KG1 (cell line): ENCODE measurements around the gene SPDYE6.
"Not testable (repeated sequence)": the region's sequence is repeated elsewhere in the genome, so short reads cannot be mapped to it uniquely, and the experiment has no call there.

ENCODE experiments used
- DNase-seq: peaks from one replicate; lab custom pipeline; 2025; lab: John Stamatoyannopoulos, UW

The SPDYE6 gene, protein sequence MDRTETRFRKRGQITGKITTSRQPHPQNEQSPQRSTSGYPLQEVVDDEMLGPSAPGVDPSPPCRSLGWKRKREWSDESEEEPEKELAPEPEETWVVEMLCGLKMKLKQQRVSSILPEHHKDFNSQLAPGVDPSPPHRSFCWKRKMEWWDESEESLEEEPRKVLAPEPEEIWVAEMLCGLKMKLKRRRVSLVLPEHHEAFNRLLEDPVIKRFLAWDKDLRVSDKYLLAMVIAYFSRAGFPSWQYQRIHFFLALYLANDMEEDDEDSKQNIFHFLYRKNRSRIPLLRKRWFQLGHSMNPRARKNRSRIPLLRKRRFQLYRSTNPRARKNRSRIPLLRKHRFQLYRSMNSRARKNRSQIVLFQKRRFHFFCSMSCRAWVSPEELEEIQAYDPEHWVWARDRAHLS

DNA sequence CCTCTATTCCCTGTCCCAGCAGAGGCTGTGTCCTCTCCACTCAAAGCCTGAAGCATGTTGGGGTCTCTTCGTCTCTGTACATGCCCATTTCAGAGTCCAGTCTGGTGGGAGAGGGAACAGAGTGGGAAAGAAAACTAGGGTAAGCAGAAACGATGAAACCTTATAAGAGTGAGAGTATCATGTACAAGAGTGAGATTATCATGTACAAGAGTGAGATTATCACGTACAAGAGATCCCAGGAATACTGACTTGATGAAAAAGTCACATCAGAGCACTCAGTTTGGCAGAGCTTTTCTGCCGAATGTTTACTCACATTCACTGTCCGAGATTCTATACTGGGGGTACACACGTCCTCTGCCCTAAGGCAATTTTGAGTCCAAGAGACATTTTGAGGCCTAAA lies at the start of gene SPDYE6:
SPDYE6 (minus strand) TSS at position 101 of the 400 bp plus-strand sequence. CDS start 421 bp downstream, outside the sequence.
- not testable (repeated sequence) for DNase-seq

DNA sequence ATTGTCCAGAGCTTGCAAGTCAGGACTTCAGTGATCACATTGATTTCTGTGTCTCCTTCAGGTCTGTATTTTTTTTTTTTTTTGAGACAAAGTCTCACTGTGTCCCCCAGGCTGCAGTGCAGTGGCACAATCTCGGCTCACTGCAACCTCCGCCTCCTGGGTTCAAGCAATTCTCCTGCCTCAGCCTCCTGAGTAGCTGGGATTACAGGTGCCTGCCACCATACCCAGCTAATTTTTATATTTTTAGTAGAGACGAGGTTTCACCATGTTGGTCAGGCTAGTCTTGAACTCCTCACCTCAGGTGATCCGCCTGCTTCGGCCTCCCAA lies 48.6 kb upstream of the SPDYE6 start:
- not testable (repeated sequence) for DNase-seq

DNA sequence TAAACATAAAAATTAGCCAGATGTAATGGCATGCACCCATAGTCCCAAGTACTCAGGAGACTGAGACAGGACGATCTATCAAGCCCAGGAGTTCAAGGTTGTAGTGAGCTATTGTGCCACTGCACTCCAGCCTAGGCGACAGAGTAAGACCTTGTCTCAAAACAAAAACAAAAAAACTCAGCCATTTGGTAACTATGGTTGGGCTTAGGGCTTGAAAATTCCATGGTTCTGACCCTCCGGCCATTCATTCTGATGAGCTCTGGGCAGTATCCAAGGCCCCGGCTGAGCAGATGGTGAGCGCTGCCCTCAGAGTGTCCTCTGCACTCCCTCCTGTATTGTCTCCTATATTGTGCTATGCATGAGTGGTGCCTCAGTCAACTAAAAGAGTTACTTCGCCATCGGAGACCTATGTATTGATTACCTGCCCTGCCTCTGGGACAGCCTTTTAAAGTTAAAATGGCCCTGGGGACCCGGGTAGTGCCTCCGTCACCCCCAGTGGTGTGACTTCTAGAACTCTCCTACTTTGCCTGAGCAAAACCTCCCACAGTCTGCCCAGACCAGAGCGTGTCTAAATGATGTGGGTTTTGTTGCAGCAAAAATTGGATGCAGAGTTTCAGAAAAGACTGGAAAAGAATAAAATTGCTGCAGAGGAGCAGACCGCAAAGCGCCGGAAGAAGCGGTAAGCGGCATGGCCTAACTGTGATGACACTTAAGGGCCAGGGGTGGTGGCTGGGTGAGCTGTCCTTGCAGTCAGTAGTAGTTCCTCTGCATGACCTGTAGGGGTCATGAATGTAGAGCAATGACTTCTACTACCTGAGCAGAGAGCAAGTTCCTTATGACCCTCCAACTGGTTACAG lies 48.0 kb upstream of the SPDYE6 start:
- no peak for DNase-seq

DNA sequence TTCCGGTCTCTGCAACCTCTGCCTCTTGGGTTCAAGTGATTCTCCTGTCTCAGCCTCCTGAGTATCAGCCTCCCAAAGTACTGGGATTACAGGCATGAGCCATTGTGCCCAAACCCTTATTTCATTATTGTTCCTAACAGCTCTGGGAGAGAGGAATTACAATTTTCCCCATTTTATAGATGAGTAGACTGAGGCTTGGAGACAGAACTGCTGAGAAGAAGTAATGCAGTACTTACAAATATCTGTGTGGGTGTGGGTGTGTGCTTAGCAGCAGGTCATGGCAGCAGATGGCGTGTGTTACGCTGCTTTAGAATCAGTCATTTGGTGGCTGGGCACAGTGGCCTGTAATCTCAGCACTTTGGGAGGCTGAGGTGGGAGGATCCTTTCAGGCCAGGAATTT lies 47.3 kb upstream of the SPDYE6 start:
- DNase-seq, result no peak

DNA sequence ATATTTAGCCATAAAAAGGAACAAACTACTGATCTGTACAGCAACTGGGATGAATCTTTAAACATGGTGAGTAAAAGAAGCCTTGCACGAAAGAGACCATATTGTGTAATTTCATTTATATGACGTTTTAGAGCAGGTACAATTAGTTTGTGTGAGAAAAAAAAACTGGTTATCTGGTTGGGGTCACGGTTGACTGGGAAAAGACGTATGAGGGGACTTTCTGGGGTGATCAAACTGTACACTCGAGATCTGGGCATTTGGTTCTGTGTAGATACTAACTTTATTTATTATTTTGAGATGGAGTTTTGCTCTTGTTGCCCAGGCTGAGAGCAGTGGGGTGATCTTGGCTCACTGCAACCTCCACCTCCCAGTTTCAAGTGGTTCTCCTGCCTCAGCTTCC lies 44.1 kb upstream of the SPDYE6 start:
- DNase-seq, result no peak

DNA sequence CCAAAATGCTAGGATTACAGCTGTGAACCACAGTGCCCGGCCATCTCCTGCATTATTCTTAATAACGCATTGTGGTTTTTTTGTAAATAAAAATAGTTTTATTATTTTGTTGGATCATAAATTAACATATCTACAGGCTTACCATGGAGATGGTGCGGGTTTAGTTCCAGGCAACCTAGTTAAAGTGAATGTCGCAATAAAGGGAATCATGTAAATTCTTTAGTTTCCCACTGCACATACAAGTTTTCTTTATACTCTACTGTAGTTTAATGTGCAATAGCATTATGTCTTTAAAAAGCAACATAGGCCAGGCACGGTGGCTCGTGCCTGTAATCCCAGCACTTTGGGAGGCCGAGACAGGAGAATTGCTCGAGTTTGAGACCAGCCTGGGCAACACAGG lies 42.3 kb upstream of the SPDYE6 start:
- DNase-seq, result no peak

DNA sequence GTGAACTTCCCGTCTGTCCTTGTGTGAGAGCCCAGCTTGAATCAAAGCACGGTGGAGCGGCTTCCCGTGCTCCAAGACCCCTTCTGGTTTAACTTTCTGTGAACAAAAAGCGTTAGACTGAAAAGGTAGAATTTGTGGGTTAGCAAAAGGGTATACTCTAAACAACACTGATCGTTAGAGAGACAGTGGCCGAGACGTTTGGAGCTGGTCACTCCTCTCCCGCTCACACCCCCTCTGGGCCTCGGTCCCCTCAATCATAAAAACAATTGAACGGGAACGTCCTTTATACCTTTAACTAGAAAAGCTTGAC lies 40.4 kb upstream of the SPDYE6 start:
- DNase-seq, result no peak

DNA sequence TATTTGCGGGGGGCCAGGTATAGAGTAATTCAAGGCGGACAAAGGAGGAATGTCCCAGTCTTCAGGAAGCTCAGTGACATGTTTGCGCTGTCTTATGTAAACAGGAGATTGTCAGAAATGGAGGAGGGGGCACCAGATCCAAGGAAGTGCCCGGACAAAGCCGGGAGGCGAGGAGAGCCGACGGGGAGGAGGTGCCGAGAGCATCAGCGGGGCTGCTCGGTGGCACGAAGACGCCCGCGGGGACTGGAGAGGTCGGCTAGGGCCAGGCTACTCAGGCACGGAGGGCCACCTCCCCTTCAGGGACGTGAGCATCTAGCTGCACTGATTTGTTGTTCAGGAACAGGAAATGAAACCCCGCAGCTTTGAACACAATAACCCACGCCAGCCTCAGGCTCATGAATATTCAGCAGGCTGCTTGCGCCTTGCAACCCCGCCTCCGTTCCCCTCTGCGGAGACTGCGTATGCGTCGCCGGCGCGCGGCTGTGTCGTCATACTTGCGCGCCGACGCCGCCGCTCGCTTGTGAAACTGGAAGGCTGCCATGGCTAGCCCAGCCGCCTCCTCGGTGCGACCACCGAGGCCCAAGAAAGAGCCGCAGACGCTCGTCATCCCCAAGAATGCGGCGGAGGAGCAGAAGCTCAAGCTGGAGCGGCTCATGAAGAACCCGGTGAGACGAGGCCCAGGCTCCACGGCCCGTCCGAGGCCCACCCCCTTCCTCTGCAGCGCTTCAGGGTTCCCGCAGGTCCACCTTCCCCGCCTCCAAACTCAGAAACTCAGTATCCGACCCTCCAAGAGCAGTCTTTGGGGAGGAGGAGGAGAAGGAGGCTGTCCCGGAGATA lies 39.8 kb upstream of the SPDYE6 start, which contains the start of gene PRKRIP1:
PRKRIP1 (plus strand) TSS at position 491 of the 837 bp plus-strand sequence; CDS start at position 540, 49 bp downstream.
- peak; percentile 5 for DNase-seq

DNA sequence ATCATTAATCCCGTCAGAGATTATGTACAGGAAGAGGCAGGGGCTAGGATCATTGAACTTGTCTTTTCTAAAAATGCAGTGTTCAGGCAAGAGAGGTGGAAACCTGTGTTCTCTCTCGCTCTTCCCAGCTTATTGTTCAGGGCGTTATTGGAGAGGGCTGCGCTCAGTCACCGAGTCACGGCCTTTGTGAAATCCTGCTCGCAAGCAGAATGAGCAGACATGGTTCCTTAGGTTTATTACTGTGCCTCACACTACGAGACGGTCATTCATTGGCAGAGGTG lies 39.3 kb upstream of the SPDYE6 start:
- no peak for DNase-seq

DNA sequence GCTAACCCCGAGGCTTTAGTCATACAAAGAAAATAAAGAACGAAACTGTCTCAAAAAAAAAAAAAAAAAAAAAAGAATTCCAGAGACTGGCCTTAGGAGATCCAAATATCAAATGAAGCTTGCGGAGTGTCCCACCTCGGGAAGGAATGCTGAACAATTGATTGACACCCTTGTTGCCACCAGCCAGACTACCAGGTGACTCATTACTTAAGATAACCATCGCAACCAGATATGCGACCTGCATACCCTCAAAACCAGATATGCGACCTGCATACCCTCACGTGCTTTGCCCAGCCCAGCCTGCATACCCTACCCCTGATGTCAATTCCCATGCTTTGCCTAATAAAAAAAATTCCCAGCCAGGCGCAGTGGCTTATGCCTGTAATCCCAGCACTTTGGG lies 37.2 kb upstream of the SPDYE6 start:
- DNase-seq, result no peak

DNA sequence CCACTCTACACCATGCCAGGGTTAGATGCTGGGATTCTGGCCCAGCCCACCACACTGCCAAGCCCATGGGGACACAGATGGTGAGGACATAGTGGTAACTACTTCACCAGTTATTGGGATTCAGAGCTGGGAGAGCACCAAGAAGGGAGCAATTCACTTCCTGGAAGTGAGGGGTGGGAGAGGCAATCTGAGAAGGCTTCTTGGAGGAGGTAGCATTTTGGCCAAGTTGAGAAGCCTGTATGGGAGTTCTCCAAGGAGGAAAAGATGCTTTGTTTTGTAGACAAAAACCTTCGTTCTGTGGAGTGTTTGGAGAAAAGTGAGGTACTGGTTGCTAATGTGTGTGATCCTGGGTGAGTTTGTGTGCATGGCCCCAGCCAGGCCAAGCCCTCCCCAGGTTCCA lies 36.1 kb upstream of the SPDYE6 start:
- DNase-seq, result no peak

DNA sequence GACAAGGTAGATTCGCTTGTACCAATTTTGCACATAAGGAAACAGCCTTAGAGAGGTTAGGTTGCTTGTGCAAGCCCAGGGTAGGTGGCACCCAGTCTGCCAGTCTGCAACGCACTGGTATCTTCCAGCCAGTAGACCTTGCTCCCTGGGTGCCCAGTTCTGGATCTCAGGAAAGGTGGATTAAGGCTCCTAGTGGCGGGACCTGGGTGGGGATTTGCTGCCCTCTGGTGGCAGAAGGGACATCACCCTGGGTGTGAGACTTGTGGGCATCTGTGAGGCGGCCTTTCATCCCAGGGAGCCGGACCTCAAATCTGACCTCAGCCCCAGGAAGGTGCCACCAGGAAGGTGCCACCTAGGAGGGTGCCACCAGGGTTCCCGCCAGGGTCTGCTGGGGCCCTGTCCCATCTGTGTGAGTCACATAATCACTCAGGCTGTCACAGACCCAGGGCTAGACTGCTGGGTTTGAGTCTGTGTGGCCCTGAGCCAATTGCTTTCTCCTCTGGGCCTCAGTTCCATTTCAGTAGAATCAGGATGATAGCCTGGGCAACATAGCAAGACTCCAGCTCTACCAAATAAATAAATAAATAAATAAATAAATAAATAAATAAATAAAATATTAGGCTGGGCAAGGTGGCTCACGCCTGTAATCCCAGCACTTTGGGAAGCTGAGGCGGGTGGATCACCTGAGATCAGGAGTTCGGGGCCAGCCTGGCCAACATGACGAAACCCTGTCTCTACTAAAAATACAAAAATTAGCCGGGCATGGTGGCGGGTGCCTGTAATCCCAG lies 34.6 kb upstream of the SPDYE6 start:
- no peak for DNase-seq

DNA sequence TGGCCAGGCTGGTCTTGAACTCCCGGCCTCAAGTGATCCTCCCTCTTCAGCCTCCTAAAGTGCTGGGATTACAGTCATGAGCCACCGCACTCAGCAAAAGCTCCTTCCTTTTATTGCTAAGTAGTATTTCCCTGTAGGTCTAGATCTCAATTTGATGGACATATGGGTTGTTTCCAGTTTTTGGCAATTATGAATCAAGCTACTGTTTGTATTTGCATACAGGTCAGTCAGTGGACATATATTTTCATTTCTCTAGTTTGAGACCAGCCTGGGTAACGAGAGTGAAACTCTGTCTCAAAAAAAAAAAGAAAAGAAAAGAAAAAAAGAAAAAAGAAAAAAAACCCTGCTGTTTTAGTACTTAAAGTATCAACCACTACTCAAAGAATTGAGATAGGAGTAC lies 33.6 kb upstream of the SPDYE6 start:
- no peak for DNase-seq

DNA sequence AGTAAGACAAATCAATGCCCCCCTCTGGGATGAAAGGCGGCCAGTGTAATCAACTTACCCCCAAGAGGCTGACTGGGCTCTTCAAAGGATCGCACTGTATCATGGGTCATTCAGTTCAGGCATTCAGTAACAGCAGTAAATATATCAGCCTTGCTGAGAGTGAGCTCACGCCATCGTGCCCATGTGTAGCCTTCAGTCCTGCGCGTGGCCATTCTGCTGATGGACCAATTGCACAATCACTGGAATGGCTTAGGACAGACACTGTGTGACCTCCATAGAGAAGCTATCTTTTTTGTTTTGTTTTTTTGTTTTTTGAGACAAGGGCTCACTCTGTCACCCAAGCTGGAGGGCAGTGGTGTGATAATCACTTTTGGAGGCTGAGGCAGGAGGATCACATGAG lies 30.8 kb upstream of the SPDYE6 start:
- no peak for DNase-seq

DNA sequence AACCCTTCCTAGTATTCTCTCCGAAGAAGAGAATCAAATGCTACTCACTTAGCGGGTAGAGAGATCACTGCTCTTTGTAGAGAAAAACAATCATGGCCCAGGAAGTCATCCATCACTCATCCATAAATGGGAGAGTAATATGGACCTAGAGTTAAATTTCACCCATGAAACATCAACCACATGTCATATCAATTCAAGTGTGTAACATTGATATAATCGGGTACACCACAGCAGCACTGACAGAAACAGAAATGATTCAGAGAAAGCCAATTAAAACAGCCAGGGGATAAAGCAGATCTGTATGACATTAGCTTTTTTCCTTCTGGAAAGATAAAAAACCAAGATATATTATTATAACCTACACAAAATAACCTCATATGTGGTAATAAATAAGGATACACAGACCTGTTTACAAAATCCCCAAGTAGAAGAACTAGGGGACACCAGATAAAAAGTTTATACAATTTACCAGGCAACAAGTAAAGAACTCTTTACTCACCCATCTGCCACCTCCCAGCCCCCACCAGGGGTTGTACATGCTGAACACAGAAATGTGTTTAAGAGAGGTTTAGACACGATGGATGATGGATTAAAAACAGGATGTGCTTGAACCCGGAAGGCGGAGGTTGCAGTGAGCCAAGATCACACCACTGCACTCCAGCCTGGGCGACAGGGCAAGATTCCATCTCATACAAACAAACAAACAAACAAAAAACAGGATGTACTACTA lies 25.6 kb upstream of the SPDYE6 start:
- DNase-seq, result not testable (repeated sequence)

DNA sequence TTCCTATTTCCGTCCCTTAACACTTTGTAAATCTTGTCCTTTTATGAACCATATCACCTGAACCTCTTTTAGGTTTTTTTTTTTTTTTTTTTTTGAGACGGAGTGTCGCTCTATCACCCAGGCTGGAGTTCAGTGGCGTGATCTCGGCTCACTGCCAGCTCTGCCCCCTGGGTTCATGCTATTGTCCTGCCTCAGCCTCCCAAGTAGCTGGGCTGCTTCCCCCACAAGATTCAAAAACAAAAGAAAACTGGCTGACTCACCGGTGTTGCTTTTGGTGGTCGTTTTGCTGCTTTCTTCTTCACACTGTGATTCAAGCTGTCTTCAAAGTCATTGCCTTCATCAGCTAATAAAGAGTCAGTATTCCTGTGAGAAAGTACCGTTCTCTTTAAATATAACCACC lies 24.6 kb upstream of the SPDYE6 start:
- DNase-seq, result not testable (repeated sequence)

DNA sequence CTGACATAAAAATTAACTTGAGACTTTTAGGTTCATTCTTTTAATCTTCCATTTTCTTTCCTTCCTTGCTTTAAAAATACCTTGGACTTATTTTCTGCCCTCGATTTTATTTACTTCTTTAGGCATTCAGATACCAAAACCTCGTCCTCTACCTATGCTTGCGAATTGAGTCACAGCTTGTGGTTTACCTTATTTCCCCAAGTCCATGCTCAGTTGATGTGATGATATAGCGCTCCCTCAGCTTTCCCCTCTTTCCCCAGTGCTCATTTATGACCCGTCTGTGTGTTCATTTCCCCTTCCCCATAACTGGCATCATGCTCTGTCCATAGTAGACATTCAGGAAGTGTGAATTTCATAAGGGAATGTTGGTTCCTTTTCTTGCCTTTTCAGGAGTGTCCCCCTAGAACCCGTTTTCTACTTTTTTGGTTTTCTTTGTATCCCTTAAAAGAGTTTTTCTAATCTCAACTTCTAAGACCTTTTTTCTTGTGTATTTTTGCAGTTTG lies 20.8 kb upstream of the SPDYE6 start:
- no peak for DNase-seq

DNA sequence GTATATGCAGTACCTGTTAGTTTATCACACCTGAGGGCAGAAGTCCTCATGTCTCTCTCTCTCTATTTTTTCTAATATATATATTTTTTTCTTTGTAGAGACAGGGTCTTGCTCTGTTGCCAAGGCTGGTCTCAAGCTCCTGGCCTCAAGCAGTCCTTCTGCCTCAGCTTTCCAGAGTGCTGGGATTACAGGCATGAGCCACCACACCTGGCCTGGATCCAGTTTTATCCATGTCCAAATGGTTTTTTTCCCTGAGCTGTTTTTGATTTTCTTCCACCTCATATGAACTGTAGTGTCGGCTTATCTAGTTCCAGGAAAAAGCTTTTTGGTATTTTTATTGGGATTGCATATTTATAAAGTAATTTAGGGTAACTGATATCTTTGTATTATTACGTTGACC lies 16.6 kb upstream of the SPDYE6 start:
- not testable (repeated sequence) for DNase-seq

DNA sequence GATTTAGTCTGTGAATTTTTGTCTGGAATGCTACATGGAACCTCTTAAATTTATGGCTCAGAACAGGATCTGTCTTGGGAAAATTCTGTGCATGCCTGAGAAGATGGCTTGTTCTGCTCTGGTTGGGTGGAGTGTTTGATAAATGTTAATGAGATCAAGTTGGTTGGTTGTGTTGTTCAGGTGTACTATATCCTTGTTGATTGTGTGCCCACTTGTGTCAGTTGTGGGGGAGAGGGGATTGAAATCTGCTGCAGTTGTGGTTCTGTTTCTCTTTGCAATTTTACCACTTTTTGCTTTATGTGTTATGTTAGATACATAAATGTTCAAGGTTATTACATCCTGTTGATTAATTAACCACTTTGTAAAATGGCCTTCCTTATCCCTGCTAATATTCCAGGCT lies 13.8 kb upstream of the SPDYE6 start:
- DNase-seq, result not testable (repeated sequence)

DNA sequence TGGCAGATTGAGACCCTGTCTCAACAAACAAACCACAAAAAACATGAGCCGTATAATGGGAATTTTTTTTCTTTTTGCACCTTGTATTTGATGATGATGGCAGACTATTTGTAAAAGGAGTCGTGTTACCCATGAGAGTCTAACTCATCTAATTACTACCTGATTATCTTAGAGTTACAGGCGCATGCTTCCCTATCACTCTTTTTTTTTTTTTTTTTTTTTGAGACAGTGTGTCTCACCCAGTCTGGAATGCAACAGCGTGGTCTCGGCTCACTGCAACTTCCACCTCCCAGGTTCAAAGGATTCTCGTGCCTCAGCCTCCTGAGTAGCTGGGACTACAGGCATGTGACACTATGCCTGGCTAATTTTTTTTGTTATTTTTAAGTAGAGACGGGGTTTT lies 9.1 kb upstream of the SPDYE6 start:
- not testable (repeated sequence) for DNase-seq

DNA sequence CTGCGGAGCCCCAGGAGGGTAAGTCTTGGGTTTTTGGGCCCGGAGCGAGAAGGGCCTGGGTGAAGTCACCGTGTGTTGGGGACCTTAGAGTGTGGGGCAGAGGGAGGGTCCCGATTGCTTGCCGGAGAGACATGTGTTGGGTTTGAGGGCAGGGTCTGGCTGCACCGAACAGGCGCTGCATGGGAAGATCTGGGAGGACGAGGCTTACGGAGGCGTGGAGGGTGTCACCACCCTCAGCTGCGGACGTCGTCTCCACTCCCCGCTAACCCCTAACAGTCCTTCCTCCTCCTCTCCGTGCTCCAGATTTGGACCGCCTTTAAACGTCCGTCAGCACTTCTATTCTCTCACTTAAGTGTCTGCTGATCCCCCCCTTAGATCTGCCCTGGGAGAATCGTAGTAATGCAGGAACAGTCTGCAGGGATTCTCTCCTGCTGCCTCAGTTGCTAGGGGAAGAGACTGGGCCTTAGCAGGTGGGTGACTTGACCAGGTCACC lies 8.2 kb upstream of the SPDYE6 start:
- DNase-seq, result not testable (repeated sequence)
